ENCODE results near the gene IQCN.

- TF ChIP-seq CTCF (IDR thresholded peaks at IDR 0.05; ENCODE audit: insufficient read depth, low read length) (no peak), SPI1 (IDR thresholded peaks at IDR 0.05; ENCODE audit: borderline replicate concordance, low read depth) (no peak), POLR2AphosphoS5 (IDR thresholded peaks at IDR 0.05; ENCODE audit: low read depth) (no peak), GABPA (IDR thresholded peaks at IDR 0.05; ENCODE audit: low read depth) (no peak), REST (IDR thresholded peaks at IDR 0.05; ENCODE audit: insufficient replicate concordance, low read depth) (no peak)
Observed at GRCh38 chr19:18293642-18294466, 19.6 kb upstream of the IQCN start.
